Neural progenitor cell (in vitro differentiated cells): ENCODE results near the gene CAP2.
"Not testable (repeated sequence)": the region's sequence is repeated elsewhere in the genome, so short reads cannot be mapped to it uniquely, and the experiment has no call there.

Source experiments
- CTCF ChIP-seq: fragments of 200-600 bp; sonication (generic); IDR thresholded peaks from 2 replicates; pipeline ENCODE4 v1.5.1; 2017; ENCODE audit warnings: antibody characterized with exemption, mild to moderate bottlenecking
- EZH2 ChIP-seq: fragments of 200-600 bp; sonication (generic); IDR thresholded peaks from 2 replicates; pipeline ENCODE4 v1.6.1; 2017; ENCODE audit warnings: antibody characterized with exemption, mild to moderate bottlenecking, moderate library complexity
- EZH2phosphoT487 ChIP-seq: fragments of 200-600 bp; sonication (generic); IDR thresholded peaks from 2 replicates; pipeline ENCODE4 v1.6.1; 2017; ENCODE audit warnings: antibody characterized with exemption

- TF ChIP-seq CTCF, EZH2phosphoT487, EZH2: not testable (repeated sequence)
Measured at GRCh38 chr6:17428595-17429120, 35.3 kb downstream of the CAP2 start.
